GM19025 (cell line): Measurements from ENCODE around the gene TBC1D22A.
"Not testable (repeated sequence)": the region's sequence is repeated elsewhere in the genome, so short reads cannot be mapped to it uniquely, and the experiment has no call there.

Source experiments
- ATAC-seq: cut with Tn5 transposase; IDR thresholded peaks from one replicate; pipeline ENCODE4 v1.9.1; 2021; ENCODE audit warnings: mild to moderate bottlenecking, low read depth, moderate library complexity; ENCODE audit not compliant: unreplicated experiment

Gene TBC1D22A

GRCh38 chr22:46762238-46763050, at the start of gene TBC1D22A:
TBC1D22A (plus strand) TSS chr22:46762650; CDS start chr22:46762787, 137 bp downstream.
- ATAC-seq: peak; percentile 64

- no peak for ATAC-seq
These were observed 47.9 kb upstream of the TBC1D22A start for GRCh38 chr22:46714550-46714949.

GRCh38 chr22:46719921-46720320, 42.5 kb upstream of the TBC1D22A start:
- no peak for ATAC-seq

- ATAC-seq: no peak
These were observed 40.9 kb upstream of the TBC1D22A start for GRCh38 chr22:46721501-46722085.

GRCh38 chr22:46723882-46724281, 38.6 kb upstream of the TBC1D22A start:
- no peak for ATAC-seq

GRCh38 chr22:46725096-46725495, 37.4 kb upstream of the TBC1D22A start:
- no peak for ATAC-seq

GRCh38 chr22:46726066-46726985, 36.1 kb upstream of the TBC1D22A start:
- ATAC-seq: no peak

GRCh38 chr22:46726986-46727317, 35.5 kb upstream of the TBC1D22A start:
- no peak for ATAC-seq

GRCh38 chr22:46727813-46728364, 34.6 kb upstream of the TBC1D22A start:
- no peak for ATAC-seq

- no peak for ATAC-seq
These were observed 34.0 kb upstream of the TBC1D22A start for GRCh38 chr22:46728470-46728869.

- ATAC-seq: no peak
These were observed 31.7 kb upstream of the TBC1D22A start for GRCh38 chr22:46730568-46731245.

GRCh38 chr22:46731246-46732040, 31.0 kb upstream of the TBC1D22A start:
- ATAC-seq: no peak

GRCh38 chr22:46732041-46732379, 30.4 kb upstream of the TBC1D22A start:
- ATAC-seq: no peak

GRCh38 chr22:46732513-46732912, 29.9 kb upstream of the TBC1D22A start:
- no peak for ATAC-seq

- ATAC-seq: not testable (repeated sequence)
These were observed 28.2 kb upstream of the TBC1D22A start for GRCh38 chr22:46734213-46734722.

- ATAC-seq: no peak
These were observed 27.5 kb upstream of the TBC1D22A start for GRCh38 chr22:46734830-46735453.

- ATAC-seq: no peak
These were observed 26.5 kb upstream of the TBC1D22A start for GRCh38 chr22:46735747-46736608.

- ATAC-seq: no peak
These were observed 25.7 kb upstream of the TBC1D22A start for GRCh38 chr22:46736705-46737104.
